Esophagus muscularis mucosa (tissue), 3 donors: Measurements from ENCODE around the gene CFAP99.

ENCODE experiments used
- CTCF ChIP-seq, 3 experiments: fragments of 200-600 bp in 2 of 3; fragments of 450-650 bp in 1 of 3; sonication (generic) in 2 of 3; IDR thresholded peaks; one replicate each; pipeline ENCODE4 v1.5.1; 2017 to 2019; ENCODE audit warnings: antibody characterized with exemption in 3 of 3, mild to moderate bottlenecking in 2 of 3, moderate library complexity in 1 of 3
- POLR2A ChIP-seq: fragments of 450-650 bp; IDR thresholded peaks from one replicate; pipeline ENCODE4 v1.6.1; 2017; ENCODE audit warnings: antibody characterized with exemption, moderate library complexity, mild to moderate bottlenecking, low read depth
- POLR2AphosphoS5 ChIP-seq, 2 donors: sonication (generic); formaldehyde crosslinking; IDR thresholded peaks; one replicate each; pipeline ENCODE4 v1.6.1; 2017; ENCODE audit warnings: antibody characterized with exemption in 2 of 2

GRCh38 chr4:2377241-2377640, 41.5 kb upstream of the CFAP99 start:
- no peak for TF ChIP-seq POLR2A
- TF ChIP-seq CTCF (IDR thresholded peaks at IDR 0.05): no peak
- no peak for TF ChIP-seq POLR2AphosphoS5 (IDR thresholded peaks at IDR 0.05)
